Natural killer cell (primary cell): ENCODE results near the gene AOPEP. TPM values are rescaled to one million over a fixed set of nuclear protein-coding genes. Genes with fewer than 3 reads are reported as not detected.
A peak's percentile ranks its signal among the peaks of the same experiment; 100 is the strongest.

Source experiments
- ATAC-seq, 3 donors: fragments of 150-1000 bp in 2 of 3; fragments of 200-7000 bp in 1 of 3; cut with Tn5 transposase; 1 replicate in 1 of 3; 2 replicates in 2 of 3; pipeline ENCODE4 v1.10.0; 2021; ENCODE audit warnings: mild to moderate bottlenecking in 2 of 3, moderate library complexity in 2 of 3
- DNase-seq, 2 donors: peaks; one replicate each; pipeline versions ENCODE4 v3.0.0 to v3.0.0-alpha.2; 2013 to 2021; ENCODE audit warnings: mixed read lengths in 1 of 2
- H3K27ac ChIP-seq: one replicate; pipeline ENCODE4 v1.5.1; 2013; ENCODE audit warnings: mild to moderate bottlenecking, low read length
- H3K27me3 ChIP-seq: one replicate; pipeline ENCODE4 v1.6.1; 2013; ENCODE audit warnings: low read length; ENCODE audit not compliant: control insufficient read depth, insufficient read depth
- H3K36me3 ChIP-seq: one replicate; pipeline ENCODE4 v1.6.1; 2013; ENCODE audit warnings: low read length; ENCODE audit not compliant: control insufficient read depth, insufficient read depth
- H3K4me1 ChIP-seq: one replicate; pipeline ENCODE4 v1.6.1; 2013; ENCODE audit warnings: low read length; ENCODE audit not compliant: control insufficient read depth, insufficient read depth
- H3K4me3 ChIP-seq: one replicate; pipeline ENCODE4 v1.5.1; 2013; ENCODE audit warnings: low read length
- H3K9me3 ChIP-seq: one replicate; pipeline ENCODE4 v1.6.1; 2013; ENCODE audit warnings: low read length; ENCODE audit not compliant: control insufficient read depth, insufficient read depth
- H3K27ac Mint-ChIP-seq, 2 donors: one replicate each; pipeline ENCODE4 v1.8.0; 2022; ENCODE audit warnings: mild to moderate bottlenecking in 2 of 2, mixed read lengths in 2 of 2, moderate library complexity in 1 of 2
- H3K27me3 Mint-ChIP-seq, 2 donors: one replicate each; pipeline ENCODE4 v1.8.0; 2022; ENCODE audit warnings: low read depth in 2 of 2, mixed read lengths in 2 of 2
- H3K36me3 Mint-ChIP-seq: one replicate; pipeline ENCODE4 v1.8.0; 2022; ENCODE audit warnings: mixed read lengths
- H3K4me1 Mint-ChIP-seq, 2 donors: one replicate each; pipeline ENCODE4 v1.8.0; 2022; ENCODE audit warnings: mixed read lengths in 2 of 2
- H3K4me3 Mint-ChIP-seq: one replicate; pipeline ENCODE4 v1.8.0; 2022; ENCODE audit warnings: mild to moderate bottlenecking, moderate library complexity, mixed read lengths
- H3K9me3 Mint-ChIP-seq, 2 donors: one replicate each; pipeline ENCODE4 v1.8.0; 2022; ENCODE audit warnings: mixed read lengths in 2 of 2
- CTCF ChIP-seq: fragments of 200-600 bp; IDR thresholded peaks from one replicate; pipeline ENCODE4 v1.8.0; 2022; ENCODE audit warnings: antibody characterized with exemption
- WGBS: methylation state at CpG from one replicate; pipeline ENCODE4 v1.1.7; 2013; ENCODE audit warnings: missing lambda C conversion rate; ENCODE audit not compliant: insufficient coverage; 5-methylcytosine and 5-hydroxymethylcytosine counted together
- intact Hi-C: fragments of 100-400 bp; cut with micrococcal nuclease; formaldehyde crosslinking; loops from one replicate; pipeline ENCODE4 v1.14.2; 2022
- total RNA-seq, 4 donors: library from RNA; stranded (reverse); fragments of 120-200 nt in 1 of 4; gene quantifications; one replicate each; pipeline versions ENCODE4 v1.2.3 to v1.2.4, GENCODE V29; 2013 to 2022

The AOPEP gene
- total RNA-seq, 3 donors from 2014 or later (not counting 1 experiment from before 2014, with no cell fraction given) = 20.1 to 22.6 (median 20.6) TPM

GRCh38 chr9:94859226-94859625, 132.7 kb downstream of the AOPEP start:
- TF ChIP-seq CTCF = no peak
- H3K4me1 Mint-ChIP-seq = peaks cover 48 to 52% of the 10 kb centered on the region in 2 donors
- intact Hi-C loops = no loop called here
- no peak overlapping the region for H3K4me3 ChIP-seq
- peaks cover 29% of the 10 kb centered on the region for H3K4me1 ChIP-seq
- no peaks in the 10 kb centered on the region for H3K9me3 ChIP-seq
- H3K4me3 Mint-ChIP-seq = no peak overlapping the region
- no peaks in the 10 kb centered on the region for H3K36me3 Mint-ChIP-seq
- DNase-seq = no peak
- H3K36me3 ChIP-seq = no peaks in the 10 kb centered on the region
- ATAC-seq = no peak
- no peak overlapping the region for H3K27ac ChIP-seq
- WGBS = 87% methylated on average over 2 of the region's 2 CpGs
- peak overlapping the region; percentile 94 to 96 for H3K27ac Mint-ChIP-seq
- no peaks in the 10 kb centered on the region for H3K27me3 ChIP-seq
- H3K9me3 Mint-ChIP-seq = no peaks in the 10 kb centered on the region
- no peaks in the 10 kb centered on the region for H3K27me3 Mint-ChIP-seq

GRCh38 chr9:94859891-94860290, 133.4 kb downstream of the AOPEP start:
- Histone ChIP-seq H3K27ac (no peak overlapping the region), H3K27me3 (no peaks in the 10 kb centered on the region), H3K4me1 (peaks cover 29% of the 10 kb centered on the region), H3K36me3 (no peaks in the 10 kb centered on the region), H3K9me3 (no peaks in the 10 kb centered on the region), H3K4me3 (no peak overlapping the region)
- Mint-ChIP-seq H3K9me3 (no peaks in the 10 kb centered on the region), H3K27me3 (no peaks in the 10 kb centered on the region), H3K36me3 (no peaks in the 10 kb centered on the region), H3K4me3 (peak overlapping the region; percentile 75), H3K27ac (peak overlapping the region; percentile 94 to 96), H3K4me1 (peaks cover 51 to 55% of the 10 kb centered on the region in 2 donors)
- ATAC-seq = no peak
- no peak for DNase-seq
- intact Hi-C loops = loop anchor here (2.0 to 5.0 kb wide), 3 partner anchors 19 to 1017 kb away; partner anchors contain the start of gene ERCC6L2
- TF ChIP-seq CTCF = no peak
- 99% methylated on average over 6 of the region's 6 CpGs for WGBS

GRCh38 chr9:94860678-94861588, 134.4 kb downstream of the AOPEP start:
- Histone ChIP-seq H3K27ac (peak overlapping the region; percentile 90), H3K9me3 (no peaks in the 10 kb centered on the region), H3K27me3 (no peaks in the 10 kb centered on the region), H3K4me1 (peaks cover 29% of the 10 kb centered on the region), H3K36me3 (no peaks in the 10 kb centered on the region), H3K4me3 (no peak overlapping the region)
- no peaks in the 10 kb centered on the region for H3K9me3 Mint-ChIP-seq
- H3K36me3 Mint-ChIP-seq = no peaks in the 10 kb centered on the region
- 4% methylated on average over 10 of the region's 10 CpGs for WGBS
- no peaks in the 10 kb centered on the region for H3K27me3 Mint-ChIP-seq
- ATAC-seq = peak; percentile 81 to 94 (median 90)
- peak; percentile 70 to 92 for DNase-seq
- peaks cover 51 to 55% of the 10 kb centered on the region in 2 donors for H3K4me1 Mint-ChIP-seq
- peak overlapping the region; percentile 79 for H3K4me3 Mint-ChIP-seq
- peak overlapping the region; percentile 94 to 96 for H3K27ac Mint-ChIP-seq
- intact Hi-C loops = loop anchor here (1.0 to 5.0 kb wide), 5 partner anchors 10 to 1016 kb away; partner anchors contain the start of genes AOPEP and ERCC6L2
- TF ChIP-seq CTCF = no peak
